ENCODE measurements around the gene ELL.
"Not testable (repeated sequence)": the region's sequence is repeated elsewhere in the genome, so short reads cannot be mapped to it uniquely, and the experiment has no call there.

ELL gene

DNA sequence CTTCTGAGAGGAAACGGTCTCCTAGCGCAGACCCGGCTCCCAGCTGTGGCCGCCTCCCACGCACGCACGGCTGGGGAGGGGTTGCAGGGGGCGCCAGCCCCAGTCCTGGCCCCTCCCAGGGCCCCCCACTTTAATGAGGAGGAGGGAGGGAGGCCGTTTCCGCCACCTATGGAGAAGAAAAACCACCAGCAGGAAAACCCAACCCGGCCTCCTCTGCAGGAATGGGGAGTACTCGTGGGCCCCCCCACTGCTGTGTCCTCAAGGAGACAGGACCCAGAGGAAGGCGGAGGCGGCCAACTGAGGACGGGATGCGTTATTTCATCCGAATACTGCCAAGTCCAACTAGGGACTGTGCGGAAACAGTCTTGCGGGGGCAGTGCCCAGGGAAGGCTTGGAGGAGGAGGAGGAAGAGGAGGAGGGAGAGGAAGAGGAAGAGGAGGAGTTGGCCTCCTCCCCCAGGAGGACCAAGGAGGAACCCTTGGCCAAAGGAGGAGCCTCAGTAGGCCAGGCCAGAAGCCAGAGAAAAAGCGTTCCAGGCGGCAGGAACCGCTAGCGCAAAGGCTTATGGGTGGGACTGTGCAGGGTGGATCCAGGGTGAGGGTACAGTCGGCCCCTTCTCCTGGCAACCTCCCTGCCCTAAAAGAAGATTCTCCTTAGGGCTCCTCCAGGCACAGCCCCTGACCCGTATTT lies 106.5 kb downstream of the ELL start:
- no peak for DNase-seq
- Histone ChIP-seq H3K4me1 (peaks cover 22% of the 10 kb centered on the region), H3K4me3 (ENCODE audit: low read depth, low read length) (no peak overlapping the region), H3K9me3 (no peaks in the 10 kb centered on the region), H3K27me3 (no peaks in the 10 kb centered on the region), H3K36me3 (no peaks in the 10 kb centered on the region)
- TF ChIP-seq, protein P1, sequence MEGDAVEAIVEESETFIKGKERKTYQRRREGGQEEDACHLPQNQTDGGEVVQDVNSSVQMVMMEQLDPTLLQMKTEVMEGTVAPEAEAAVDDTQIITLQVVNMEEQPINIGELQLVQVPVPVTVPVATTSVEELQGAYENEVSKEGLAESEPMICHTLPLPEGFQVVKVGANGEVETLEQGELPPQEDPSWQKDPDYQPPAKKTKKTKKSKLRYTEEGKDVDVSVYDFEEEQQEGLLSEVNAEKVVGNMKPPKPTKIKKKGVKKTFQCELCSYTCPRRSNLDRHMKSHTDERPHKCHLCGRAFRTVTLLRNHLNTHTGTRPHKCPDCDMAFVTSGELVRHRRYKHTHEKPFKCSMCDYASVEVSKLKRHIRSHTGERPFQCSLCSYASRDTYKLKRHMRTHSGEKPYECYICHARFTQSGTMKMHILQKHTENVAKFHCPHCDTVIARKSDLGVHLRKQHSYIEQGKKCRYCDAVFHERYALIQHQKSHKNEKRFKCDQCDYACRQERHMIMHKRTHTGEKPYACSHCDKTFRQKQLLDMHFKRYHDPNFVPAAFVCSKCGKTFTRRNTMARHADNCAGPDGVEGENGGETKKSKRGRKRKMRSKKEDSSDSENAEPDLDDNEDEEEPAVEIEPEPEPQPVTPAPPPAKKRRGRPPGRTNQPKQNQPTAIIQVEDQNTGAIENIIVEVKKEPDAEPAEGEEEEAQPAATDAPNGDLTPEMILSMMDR (IDR thresholded peaks at IDR 0.05; ENCODE audit: low read depth, low read length) = no peak

DNA sequence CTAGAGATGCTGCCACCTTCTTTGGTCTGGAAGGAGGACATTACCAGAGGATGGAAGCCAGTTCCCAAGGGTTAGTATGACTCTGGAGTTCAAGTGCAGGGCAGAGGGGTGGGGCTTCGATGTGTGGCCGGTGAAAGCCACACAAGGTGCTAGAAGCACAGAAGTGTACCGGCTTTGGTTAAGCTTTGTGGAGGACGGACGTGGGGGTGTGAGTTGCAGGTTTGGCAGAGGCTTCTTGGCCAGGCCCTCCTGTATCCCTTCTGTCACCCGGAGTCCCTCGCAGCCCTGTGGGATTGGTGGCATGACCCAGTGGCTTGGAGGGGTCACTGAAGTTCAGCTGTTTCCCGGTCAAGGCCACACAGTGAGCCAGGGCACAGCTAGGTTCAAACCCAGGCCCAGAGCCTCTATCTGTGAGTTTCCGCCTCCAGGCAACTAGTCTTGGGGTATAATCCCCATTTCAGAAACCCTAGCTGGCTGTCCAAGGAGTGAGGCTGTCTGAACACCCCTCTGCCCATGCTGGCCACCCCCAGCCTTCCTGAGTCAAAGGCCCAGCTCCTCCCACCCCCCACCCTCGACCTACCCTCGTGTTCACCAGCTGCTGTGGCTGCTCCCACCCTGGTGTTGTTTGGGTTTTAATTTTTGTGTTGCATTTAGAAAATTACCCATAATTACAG lies 107.2 kb downstream of the ELL start:
- Histone ChIP-seq H3K4me3 (ENCODE audit: low read depth, low read length) (no peak overlapping the region), H3K4me1 (peaks cover 22% of the 10 kb centered on the region), H3K36me3 (no peaks in the 10 kb centered on the region), H3K27me3 (no peaks in the 10 kb centered on the region), H3K9me3 (no peaks in the 10 kb centered on the region)
- TF ChIP-seq, protein P1 (IDR thresholded peaks at IDR 0.05; ENCODE audit: low read depth, low read length) = no peak
- DNase-seq = no peak

GRCh38 chr19:18412610-18413239 lies 109.1 kb downstream of the ELL start:
- Histone ChIP-seq H3K36me3 (no peaks in the 10 kb centered on the region), H3K4me1 (peaks cover 15% of the 10 kb centered on the region), H3K9me3 (no peaks in the 10 kb centered on the region), H3K4me3 (ENCODE audit: low read depth, low read length) (no peak overlapping the region), H3K27me3 (no peaks in the 10 kb centered on the region)
- TF ChIP-seq, protein P1 (IDR thresholded peaks at IDR 0.05; ENCODE audit: low read depth, low read length) = peak; percentile 21; the same call in 1 of the 2 replicates
- no peak for DNase-seq

- no peaks in the 10 kb centered on the region for H3K9me3 ChIP-seq
- no peaks in the 10 kb centered on the region for H3K36me3 ChIP-seq
- H3K4me3 ChIP-seq (ENCODE audit: low read depth, low read length) = no peak overlapping the region
- peak; percentile 58 for DNase-seq
- no peaks in the 10 kb centered on the region for H3K4me1 ChIP-seq
- H3K27me3 ChIP-seq = no peaks in the 10 kb centered on the region
- TF ChIP-seq, protein P1 (IDR thresholded peaks at IDR 0.05; ENCODE audit: low read depth, low read length) = peak; percentile 63
These were observed 113.8 kb downstream of the ELL start for GRCh38 chr19:18408053-18408476.

GRCh38 chr19:18406749-18407148 lies 115.1 kb downstream of the ELL start:
- Histone ChIP-seq H3K36me3 (no peaks in the 10 kb centered on the region), H3K4me3 (ENCODE audit: low read depth, low read length) (no peak overlapping the region), H3K27me3 (no peaks in the 10 kb centered on the region), H3K4me1 (no peaks in the 10 kb centered on the region), H3K9me3 (no peaks in the 10 kb centered on the region)
- TF ChIP-seq, protein P1 (IDR thresholded peaks at IDR 0.05; ENCODE audit: low read depth, low read length) = no peak
- no peak for DNase-seq

DNA sequence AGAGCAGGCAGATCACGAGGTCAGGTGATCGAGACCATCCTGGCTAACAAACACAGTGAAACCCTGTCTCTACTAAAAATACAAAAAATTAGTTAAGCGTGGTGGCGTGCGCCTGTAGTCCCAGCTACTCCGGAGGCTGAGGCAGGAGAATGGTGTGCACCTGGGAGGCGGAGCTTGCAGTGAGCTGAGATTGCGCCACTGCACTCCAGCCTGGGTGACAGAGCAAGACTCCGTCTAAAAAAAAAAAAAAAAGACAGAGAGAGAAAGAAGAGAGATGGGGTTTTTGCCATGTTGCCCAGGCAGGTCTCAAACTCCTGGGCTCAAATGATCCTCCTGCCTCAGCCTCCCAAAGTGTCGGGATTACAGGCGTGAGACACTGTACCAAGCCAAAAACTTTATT lies 116.1 kb downstream of the ELL start:
- H3K4me3 ChIP-seq (ENCODE audit: low read depth, low read length); H3K9me3 ChIP-seq; DNase-seq; H3K27me3 ChIP-seq; H3K4me1 ChIP-seq; H3K36me3 ChIP-seq: not testable (repeated sequence)

DNA sequence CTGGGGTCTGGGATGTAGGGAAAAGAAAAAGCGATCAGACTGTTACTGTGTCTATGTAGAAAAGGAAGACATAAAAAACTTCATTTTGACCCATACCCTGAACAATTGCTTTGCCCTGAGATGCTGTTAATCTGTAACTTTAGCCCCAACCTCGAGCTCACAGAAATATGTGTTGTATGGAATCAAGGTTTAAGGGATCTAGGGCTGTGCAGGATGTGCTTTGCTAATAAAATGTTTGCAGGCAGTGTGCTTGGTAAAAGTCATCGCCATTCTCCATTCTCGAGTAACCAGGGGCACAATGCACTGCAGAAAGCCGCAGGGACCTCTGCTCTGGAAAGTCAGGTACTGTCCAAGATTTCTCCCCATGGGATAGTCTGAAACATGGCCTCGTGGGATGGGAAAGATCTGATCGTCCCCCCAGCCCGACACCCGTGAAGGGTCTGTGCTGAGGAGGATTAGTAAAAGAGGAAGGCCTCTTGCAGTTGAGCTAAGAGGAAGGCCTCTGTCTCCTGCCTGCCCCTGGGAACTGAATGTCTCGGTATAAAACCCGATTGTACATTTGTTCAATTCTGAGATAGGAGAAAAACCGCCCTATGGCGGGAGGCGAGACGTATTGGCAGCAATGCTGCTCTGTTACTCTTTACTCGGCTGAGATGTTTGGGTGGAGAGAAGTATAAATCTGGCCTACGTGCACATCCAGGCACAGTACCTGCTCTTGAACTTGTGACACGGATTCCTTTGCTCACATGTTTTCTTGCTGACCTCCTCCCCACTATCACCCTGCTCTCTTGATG lies 119.2 kb downstream of the ELL start:
- not testable (repeated sequence) for H3K27me3 ChIP-seq; H3K4me1 ChIP-seq; H3K9me3 ChIP-seq; H3K36me3 ChIP-seq; DNase-seq; H3K4me3 ChIP-seq (ENCODE audit: low read depth, low read length)
